DMS 273 treated with DMSO at 0.1 percent for 48 hours (cell line): ENCODE measurements around the gene ATF2.

Experiments
- DNase-seq: peaks from one replicate; lab custom pipeline; 2025; lab: John Stamatoyannopoulos, UW

ATF2 gene

GRCh38 chr2:175167792-175168563 is at the start of gene ATF2:
TSS of gene ATF2 (minus strand) at chr2:175168203. CDS start at chr2:175136443, 31,760 bp downstream.
- peak; percentile 98 for DNase-seq

- DNase-seq: peak; percentile 91
These were observed 39.9 kb upstream of the ATF2 start for GRCh38 chr2:175207741-175208438.

- no peak for DNase-seq
These were observed 38.9 kb upstream of the ATF2 start for GRCh38 chr2:175206866-175207265.

DNA sequence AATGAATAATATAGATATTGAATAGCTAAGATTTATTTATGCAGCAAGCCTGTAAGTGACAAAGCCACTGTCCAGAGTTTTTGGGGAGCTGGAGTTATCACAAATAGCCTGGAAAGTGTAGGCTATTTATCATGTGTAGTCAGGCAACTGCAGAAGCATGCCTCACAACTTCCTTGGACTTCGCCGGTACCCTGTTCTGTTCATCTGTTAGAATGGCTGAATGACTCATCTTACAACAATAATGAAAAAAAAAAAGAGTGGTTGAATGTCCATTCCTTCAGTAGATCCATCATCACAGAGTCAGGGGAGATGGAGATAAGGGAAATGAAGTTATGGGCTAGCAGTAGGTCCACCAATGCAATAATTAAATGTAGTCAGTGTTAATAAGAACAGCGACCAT is 37.5 kb upstream of the ATF2 start:
- DNase-seq: no peak

DNA sequence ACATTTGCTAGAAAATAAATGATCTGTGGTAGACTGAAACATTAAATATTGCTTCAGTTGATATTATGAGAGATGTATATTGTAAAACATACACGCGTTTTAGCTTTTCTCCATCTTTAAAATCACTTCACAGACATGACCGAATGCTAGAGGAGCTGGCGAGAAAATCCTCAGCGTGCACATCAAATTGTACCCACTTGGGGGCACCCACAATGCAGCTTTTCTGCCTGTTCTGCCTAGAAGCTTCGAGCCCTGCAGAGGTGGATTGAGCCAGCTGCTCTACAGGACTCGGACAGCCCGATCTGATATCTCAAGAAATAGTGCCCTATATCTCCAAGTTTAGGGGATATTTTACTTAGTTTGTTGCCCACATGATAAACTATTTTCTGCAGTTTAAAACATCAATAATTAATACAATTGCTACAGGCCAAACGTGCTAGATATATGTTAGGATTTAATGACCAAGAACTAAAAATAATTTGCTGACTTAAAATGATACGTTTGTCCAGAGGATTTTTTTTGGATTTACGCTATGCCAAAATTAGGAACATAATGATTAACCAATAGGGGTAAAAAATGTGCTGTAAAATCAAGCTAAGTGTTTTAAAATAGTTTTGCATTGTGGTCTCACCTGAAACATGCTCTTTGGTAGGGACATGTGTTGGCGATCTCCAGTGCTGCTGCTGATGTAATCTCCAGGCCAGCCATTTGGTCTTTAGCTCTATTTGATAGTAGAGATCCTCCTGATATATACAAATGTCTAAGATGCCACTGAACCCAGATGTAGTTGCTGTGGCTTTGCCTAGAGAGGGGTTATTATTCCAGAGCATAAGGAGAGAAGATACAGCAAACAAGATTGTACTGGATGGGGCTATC is 35.9 kb upstream of the ATF2 start:
- peak; percentile 43 for DNase-seq

DNA sequence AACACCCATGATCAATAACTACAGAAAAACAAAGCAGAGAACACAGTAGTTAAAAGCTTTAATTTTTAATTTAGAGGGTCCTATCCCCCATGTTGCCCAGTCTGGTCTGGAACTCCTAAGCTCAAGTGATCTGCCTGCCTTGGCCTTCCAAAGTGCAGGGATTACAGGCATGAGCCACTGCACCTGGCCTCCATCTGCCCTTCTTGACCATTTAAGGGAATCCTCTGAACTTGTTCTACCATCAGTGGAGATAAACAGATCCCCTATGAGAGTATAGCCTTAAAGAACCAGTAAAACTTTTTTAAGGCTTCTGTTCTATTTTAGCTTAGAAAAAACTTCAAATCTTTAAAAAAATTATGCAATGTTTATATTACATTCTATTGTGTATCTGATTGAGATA is 27.0 kb upstream of the ATF2 start:
- DNase-seq: no peak

- no peak for DNase-seq
These were observed 20.8 kb upstream of the ATF2 start for GRCh38 chr2:175188761-175189160.

- DNase-seq: no peak
These were observed 19.4 kb upstream of the ATF2 start for GRCh38 chr2:175187378-175187777.

DNA sequence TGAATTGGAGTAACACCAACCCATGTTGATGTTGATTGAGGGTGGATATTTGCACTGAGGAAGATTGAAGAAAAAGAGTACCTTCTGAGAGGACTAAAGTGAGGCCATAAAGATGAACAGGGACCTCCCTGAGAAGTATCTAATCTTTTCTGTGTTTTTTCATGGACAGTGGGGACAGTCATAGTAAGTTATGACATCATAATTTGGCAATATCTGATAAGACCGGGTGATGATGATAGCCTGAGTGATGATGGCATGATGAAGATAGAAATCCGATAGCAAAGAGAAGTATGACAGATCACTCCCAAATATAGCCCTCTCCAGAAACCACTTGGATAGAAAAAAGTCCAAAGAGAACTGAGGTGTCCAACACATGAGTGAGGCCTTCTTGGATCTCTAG is 15.7 kb upstream of the ATF2 start:
- no peak for DNase-seq

- no peak for DNase-seq
These were observed 13.9 kb upstream of the ATF2 start for GRCh38 chr2:175181877-175182308.

- DNase-seq: peak; percentile 75
These were observed 13.3 kb upstream of the ATF2 start, which contains the start of gene ATP5MC3 for GRCh38 chr2:175181104-175181876. TSS of gene ATP5MC3 (minus strand) at chr2:175181710. CDS start at chr2:175181393, 317 bp downstream.

- no peak for DNase-seq
These were observed 12.7 kb upstream of the ATF2 start for GRCh38 chr2:175180701-175181103.

DNA sequence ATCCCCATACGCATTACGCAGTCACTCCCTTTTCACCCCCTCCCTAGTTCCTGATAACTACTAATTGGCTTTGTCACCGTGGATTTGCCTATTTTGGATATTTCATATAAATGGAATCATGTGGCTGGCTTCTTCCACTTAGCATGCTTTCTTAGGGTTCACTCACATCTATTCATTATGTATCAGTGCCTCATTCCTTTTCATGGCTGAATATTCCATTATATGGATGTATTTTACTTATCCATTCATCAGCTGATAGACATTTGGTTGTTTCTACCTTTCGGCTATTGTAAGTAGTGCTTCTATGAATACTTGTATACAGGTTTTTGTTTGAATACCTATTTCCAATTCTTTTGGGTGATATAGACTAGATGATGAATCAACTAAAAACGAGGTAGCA is 8.6 kb upstream of the ATF2 start:
- DNase-seq: no peak

DNA sequence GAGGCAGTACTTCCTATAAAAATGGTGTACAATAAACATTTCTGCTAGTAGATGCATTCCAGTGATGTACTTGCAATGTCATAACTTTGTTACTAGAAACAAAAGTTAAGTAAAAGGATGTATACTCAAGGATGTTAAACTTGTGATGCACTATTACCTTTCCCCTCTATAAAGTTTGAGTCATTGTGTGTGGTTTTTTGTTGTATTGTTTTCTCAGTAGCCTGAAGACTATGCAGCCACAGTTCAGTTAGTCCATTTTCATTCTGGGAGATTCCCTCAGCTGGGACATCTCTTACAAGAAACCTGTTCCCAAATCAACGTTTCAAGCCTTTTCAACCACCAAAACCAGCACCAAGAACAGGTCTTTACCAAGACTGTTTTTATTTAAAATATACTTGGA is 7.9 kb upstream of the ATF2 start:
- DNase-seq: no peak

DNA sequence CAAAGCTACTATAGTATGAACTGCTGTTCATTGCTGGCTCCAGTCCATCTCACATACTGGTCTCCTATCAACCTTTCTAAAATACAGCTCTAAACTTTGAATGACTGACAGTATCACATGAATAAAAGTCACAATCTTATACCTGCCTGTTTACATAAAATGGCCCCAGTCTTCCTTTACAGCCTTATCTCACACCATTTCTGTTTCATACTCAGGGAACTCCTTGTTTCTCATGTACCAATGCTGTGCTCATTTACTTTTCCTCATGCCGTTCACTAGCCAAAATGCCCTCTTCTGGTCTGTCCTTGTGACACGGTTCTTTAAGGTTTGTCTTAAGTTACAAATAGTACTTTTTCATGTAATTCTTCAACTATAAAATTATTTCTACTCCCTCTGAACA is 7.3 kb upstream of the ATF2 start:
- DNase-seq: no peak

DNA sequence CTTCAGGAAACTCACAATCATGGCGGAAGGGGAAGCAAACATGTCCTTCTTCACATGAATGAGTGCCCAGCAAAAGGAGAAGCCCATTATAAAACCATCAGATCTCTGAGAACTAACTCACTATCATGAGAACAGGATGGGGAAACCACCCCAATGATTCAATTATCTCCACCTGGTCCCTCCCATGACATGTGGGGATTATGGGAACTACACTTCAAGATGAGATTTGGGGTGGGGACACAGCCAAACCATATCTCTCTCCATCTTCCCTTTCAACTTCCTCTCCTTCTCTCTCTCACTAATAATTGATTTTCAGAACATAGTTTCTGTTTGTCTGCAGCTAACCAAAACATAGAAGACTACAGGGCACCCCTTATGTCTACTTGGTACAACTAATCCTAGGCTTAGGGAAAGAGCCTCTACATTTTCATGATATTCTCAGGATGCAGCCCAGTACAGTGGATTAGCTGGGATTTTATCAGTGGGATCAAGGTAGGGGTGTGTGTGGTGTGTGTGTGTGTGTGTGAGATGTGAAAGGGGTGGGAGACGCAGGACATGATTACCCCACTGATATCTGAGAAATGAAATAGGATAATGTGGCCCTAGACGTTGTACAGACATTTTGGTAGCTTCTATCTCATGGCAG is 2.8 kb upstream of the ATF2 start:
- DNase-seq: no peak

- no peak for DNase-seq
These were observed 1.2 kb upstream of the ATF2 start for GRCh38 chr2:175169191-175169590.

DNA sequence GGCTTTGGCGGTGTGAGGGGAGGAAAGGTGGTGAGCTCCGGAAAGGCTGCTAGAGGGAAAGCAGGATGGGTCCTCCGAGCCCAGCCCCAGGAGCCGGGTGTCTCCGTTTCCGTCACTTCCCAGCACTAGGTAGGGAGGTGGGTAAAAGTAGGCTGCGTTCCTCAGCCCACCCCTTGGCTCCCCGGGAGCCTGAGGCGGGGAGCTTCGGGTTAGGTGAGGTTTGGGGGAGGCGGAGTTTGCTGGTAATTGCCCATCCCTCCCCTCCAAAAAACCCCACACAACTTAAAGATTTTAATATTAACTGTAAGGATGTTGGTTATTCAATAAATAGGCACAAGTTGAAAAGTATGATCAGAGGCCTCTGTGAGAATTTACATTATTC is 552 bp upstream of the ATF2 start:
- no peak for DNase-seq

DNA sequence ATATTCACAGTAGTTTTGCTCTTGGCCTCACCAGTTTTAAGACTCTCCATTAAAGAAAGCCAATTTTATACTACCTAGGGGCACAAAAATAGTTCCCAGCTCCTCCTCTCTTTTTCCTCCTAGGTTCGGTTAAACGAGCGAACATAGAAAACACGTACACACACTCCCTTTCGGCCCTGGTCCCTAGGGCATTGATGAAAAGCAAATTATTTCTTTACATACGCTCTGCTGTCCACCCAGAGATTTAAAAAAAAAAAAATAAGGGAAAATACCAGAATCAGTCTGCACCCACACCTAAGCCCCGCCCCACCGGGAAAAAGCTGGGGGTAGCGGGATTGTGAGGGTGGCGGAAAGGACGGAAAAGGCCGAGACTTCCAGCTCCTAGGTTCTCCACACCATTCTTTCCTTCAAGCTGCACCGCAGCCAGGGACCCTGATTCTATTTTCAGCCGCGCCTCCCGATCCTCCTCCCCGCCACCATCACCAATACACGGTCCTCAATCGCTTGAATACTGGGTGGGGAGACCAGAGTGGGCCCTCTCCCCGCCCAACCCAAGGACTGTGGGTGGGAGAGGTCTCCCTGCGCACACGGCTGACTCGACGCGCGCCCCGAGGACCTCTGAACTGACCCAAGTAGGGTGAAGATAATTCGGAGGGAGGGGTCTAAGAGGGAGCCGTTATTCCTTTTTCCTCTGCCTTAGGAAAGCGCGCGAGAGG is 769 bp downstream of the ATF2 start:
- DNase-seq: peak; percentile 22

GRCh38 chr2:175166216-175166824 is 1.7 kb downstream of the ATF2 start:
- no peak for DNase-seq
